ENCODE results near the gene SOBP.
A peak's percentile ranks its signal among the peaks of the same experiment; 100 is the strongest.
"Not testable (repeated sequence)": the region's sequence is repeated elsewhere in the genome, so short reads cannot be mapped to it uniquely, and the experiment has no call there.

Gene SOBP

GRCh38 chr6:107532706-107533105, 42.8 kb downstream of the SOBP start:
- no peak for DNase-seq

- DNase-seq, result no peak
Observed at GRCh38 chr6:107533415-107534059, 43.6 kb downstream of the SOBP start.

GRCh38 chr6:107534571-107535141, 44.7 kb downstream of the SOBP start:
- no peak for DNase-seq

- DNase-seq, result no peak
Observed at GRCh38 chr6:107535626-107536025, 45.7 kb downstream of the SOBP start.

- no peak for DNase-seq
Observed at GRCh38 chr6:107536180-107536961, 46.5 kb downstream of the SOBP start.

GRCh38 chr6:107537559-107537958, 47.6 kb downstream of the SOBP start:
- no peak for DNase-seq

GRCh38 chr6:107538856-107539387, 49.0 kb downstream of the SOBP start:
- no peak for DNase-seq

- peak; percentile 15 for DNase-seq
Observed at GRCh38 chr6:107539409-107539808, 49.5 kb downstream of the SOBP start.

GRCh38 chr6:107539849-107540464, 50.0 kb downstream of the SOBP start:
- DNase-seq, result no peak

GRCh38 chr6:107540465-107540857, 50.5 kb downstream of the SOBP start:
- no peak for DNase-seq

- DNase-seq, result no peak
Observed at GRCh38 chr6:107542192-107542668, 52.3 kb downstream of the SOBP start.

- DNase-seq, result no peak
Observed at GRCh38 chr6:107543088-107543487, 53.2 kb downstream of the SOBP start.

- DNase-seq, result no peak
Observed at GRCh38 chr6:107543567-107543966, 53.6 kb downstream of the SOBP start.

- DNase-seq, result no peak
Observed at GRCh38 chr6:107545763-107546162, 55.8 kb downstream of the SOBP start.

- DNase-seq, result no peak
Observed at GRCh38 chr6:107546691-107547450, 57.0 kb downstream of the SOBP start.

GRCh38 chr6:107547451-107547840, 57.5 kb downstream of the SOBP start:
- DNase-seq, result no peak

GRCh38 chr6:107550241-107550840, 60.4 kb downstream of the SOBP start:
- DNase-seq, result no peak

- no peak for DNase-seq
Observed at GRCh38 chr6:107550906-107551305, 61.0 kb downstream of the SOBP start.

- DNase-seq, result not testable (repeated sequence)
Observed at GRCh38 chr6:107553121-107553520, 63.2 kb downstream of the SOBP start.

- DNase-seq, result no peak
Observed at GRCh38 chr6:107554326-107554725, 64.4 kb downstream of the SOBP start.

- no peak for DNase-seq
Observed at GRCh38 chr6:107554918-107555317, 65.0 kb downstream of the SOBP start.

- peak; percentile 91 for DNase-seq
Observed at GRCh38 chr6:107555449-107555848, 65.5 kb downstream of the SOBP start.
